KMS-11 (cell line): ENCODE results near the gene SLFN11.
"Not testable (repeated sequence)": the region's sequence is repeated elsewhere in the genome, so short reads cannot be mapped to it uniquely, and the experiment has no call there.

ENCODE experiments used
- H2AFZ ChIP-seq: fragments of 200-600 bp; sonication (generic); 2 replicates; pipeline ENCODE4 v1.6.1; 2016; ENCODE audit warnings: antibody characterized with exemption, mixed run types, low read depth
- H3K27ac ChIP-seq: fragments of 200-600 bp; sonication (generic); 2 replicates; pipeline ENCODE4 v1.6.1; 2016; ENCODE audit warnings: mild to moderate bottlenecking, mixed run types
- H3K27me3 ChIP-seq: fragments of 200-600 bp; sonication (generic); 2 replicates; pipeline ENCODE4 v1.6.1; 2017; ENCODE audit warnings: mild to moderate bottlenecking, low read depth, mixed run types, moderate library complexity; ENCODE audit not compliant: insufficient read depth
- H3K36me3 ChIP-seq: fragments of 200-600 bp; sonication (generic); 2 replicates; pipeline ENCODE4 v1.6.1; 2017; ENCODE audit warnings: mild to moderate bottlenecking, mixed run types; ENCODE audit not compliant: insufficient read depth
- H3K4me1 ChIP-seq: fragments of 200-600 bp; sonication (generic); 2 replicates; pipeline ENCODE4 v1.6.1; 2016; ENCODE audit warnings: mild to moderate bottlenecking, low read depth, mixed run types; ENCODE audit not compliant: poor library complexity, severe bottlenecking
- H3K4me2 ChIP-seq: fragments of 200-600 bp; sonication (generic); 2 replicates; pipeline ENCODE4 v1.7.0; 2016; ENCODE audit warnings: mild to moderate bottlenecking, mixed run types
- H3K4me3 ChIP-seq: fragments of 200-600 bp; sonication (generic); IDR thresholded peaks from 2 replicates; pipeline ENCODE4 v1.6.1; 2017; ENCODE audit warnings: low read depth, low read length, mixed read lengths; ENCODE audit not compliant: insufficient read depth
- H3K79me2 ChIP-seq: fragments of 200-600 bp; sonication (generic); 2 replicates; pipeline ENCODE4 v1.6.1; 2016; ENCODE audit warnings: low read depth, mixed run types; ENCODE audit not compliant: insufficient read depth
- H3K9ac ChIP-seq: fragments of 200-600 bp; sonication (generic); 2 replicates; pipeline ENCODE4 v1.6.1; 2016; ENCODE audit warnings: mild to moderate bottlenecking, mixed run types
- H4K20me1 ChIP-seq: fragments of 200-600 bp; sonication (generic); 2 replicates; pipeline ENCODE4 v1.6.1; 2016; ENCODE audit warnings: mild to moderate bottlenecking, mixed run types; ENCODE audit not compliant: insufficient read depth
- CTCF ChIP-seq: fragments of 200-600 bp; sonication (generic); conservative IDR thresholded peaks from 2 replicates; pipeline ENCODE4 v1.6.1; 2017; ENCODE audit warnings: low read depth, mild to moderate bottlenecking, antibody characterized with exemption, low read length, moderate library complexity, mixed read lengths

SLFN11 gene

GRCh38 chr17:35407531-35407930 is 34.1 kb upstream of the SLFN11 start:
- H3K4me1 ChIP-seq = no peaks in the 10 kb centered on the region
- no peak for TF ChIP-seq CTCF
- no peak overlapping the region for H2AFZ ChIP-seq
- H3K27me3 ChIP-seq = no peaks in the 10 kb centered on the region
- no peaks in the 10 kb centered on the region for H3K79me2 ChIP-seq
- no peak overlapping the region for H3K4me2 ChIP-seq
- no peaks in the 10 kb centered on the region for H3K36me3 ChIP-seq
- no peak overlapping the region for H3K4me3 ChIP-seq
- H4K20me1 ChIP-seq = no peaks in the 10 kb centered on the region
- H3K9ac ChIP-seq = no peak overlapping the region
- no peak overlapping the region for H3K27ac ChIP-seq

- Histone ChIP-seq H3K27ac (no peak overlapping the region), H3K4me2 (no peak overlapping the region), H3K9ac (no peak overlapping the region), H4K20me1 (no peaks in the 10 kb centered on the region), H3K79me2 (no peaks in the 10 kb centered on the region), H3K4me1 (no peaks in the 10 kb centered on the region), H2AFZ (no peak overlapping the region), H3K4me3 (no peak overlapping the region), H3K36me3 (no peaks in the 10 kb centered on the region), H3K27me3 (no peaks in the 10 kb centered on the region)
- no peak for TF ChIP-seq CTCF
Measured at GRCh38 chr17:35406568-35406967, 33.1 kb upstream of the SLFN11 start.

- Histone ChIP-seq H3K4me3 (no peak overlapping the region), H3K27ac (no peak overlapping the region), H3K36me3 (no peaks in the 10 kb centered on the region), H2AFZ (no peak overlapping the region), H3K4me2 (no peak overlapping the region), H3K9ac (no peak overlapping the region), H3K27me3 (no peaks in the 10 kb centered on the region), H3K4me1 (no peaks in the 10 kb centered on the region), H3K79me2 (no peaks in the 10 kb centered on the region), H4K20me1 (no peaks in the 10 kb centered on the region)
- TF ChIP-seq CTCF = no peak
Measured at GRCh38 chr17:35404360-35404759, 30.9 kb upstream of the SLFN11 start.

- not testable (repeated sequence) for H3K27ac ChIP-seq, H4K20me1 ChIP-seq, H3K9ac ChIP-seq, H3K4me1 ChIP-seq, H3K4me3 ChIP-seq, H3K4me2 ChIP-seq, H3K79me2 ChIP-seq, H3K36me3 ChIP-seq, H3K27me3 ChIP-seq, H2AFZ ChIP-seq
Measured at GRCh38 chr17:35393783-35394182, 20.4 kb upstream of the SLFN11 start.

GRCh38 chr17:35390663-35391062 is 17.2 kb upstream of the SLFN11 start:
- Histone ChIP-seq H4K20me1 (no peaks in the 10 kb centered on the region), H3K36me3 (no peaks in the 10 kb centered on the region), H3K9ac (no peak overlapping the region), H3K4me1 (no peaks in the 10 kb centered on the region), H3K4me3 (no peak overlapping the region), H3K79me2 (no peaks in the 10 kb centered on the region), H3K27ac (no peak overlapping the region), H3K27me3 (no peaks in the 10 kb centered on the region), H3K4me2 (no peak overlapping the region), H2AFZ (no peak overlapping the region)
- TF ChIP-seq CTCF = no peak
